Bone marrow (tissue), 2 donors: Measurements from ENCODE around the gene OR4C3.
"Not testable (repeated sequence)": the region's sequence is repeated elsewhere in the genome, so short reads cannot be mapped to it uniquely, and the experiment has no call there.

Source experiments
- DNase-seq, 2 donors: peaks; one replicate each; lab custom pipeline; 2025; lab: John Stamatoyannopoulos, UW

Gene OR4C3

DNA sequence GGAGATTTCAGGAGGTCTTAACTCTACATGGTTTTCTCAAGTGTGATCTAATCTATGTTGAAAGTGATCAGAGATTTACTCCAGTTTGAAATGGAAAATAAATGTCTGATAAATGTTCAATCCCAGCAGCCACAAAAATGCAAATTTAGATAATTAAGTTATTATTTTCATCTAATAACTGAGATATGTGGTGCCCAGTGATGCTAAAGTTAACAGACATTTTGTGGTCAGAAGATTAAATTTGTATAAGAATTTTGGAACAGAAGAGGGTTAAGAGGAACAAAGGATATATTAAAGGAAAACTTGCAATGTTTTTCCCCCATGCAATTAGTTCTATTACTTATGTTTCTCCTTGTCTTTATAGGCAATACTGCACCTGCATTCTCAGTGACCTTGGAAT lies at the start of gene OR4C3:
TSS of gene OR4C3 (plus strand) at position 301 of the 400 bp plus-strand sequence. CDS start 102 bp downstream, outside the sequence.
- DNase-seq: not testable (repeated sequence)

DNA sequence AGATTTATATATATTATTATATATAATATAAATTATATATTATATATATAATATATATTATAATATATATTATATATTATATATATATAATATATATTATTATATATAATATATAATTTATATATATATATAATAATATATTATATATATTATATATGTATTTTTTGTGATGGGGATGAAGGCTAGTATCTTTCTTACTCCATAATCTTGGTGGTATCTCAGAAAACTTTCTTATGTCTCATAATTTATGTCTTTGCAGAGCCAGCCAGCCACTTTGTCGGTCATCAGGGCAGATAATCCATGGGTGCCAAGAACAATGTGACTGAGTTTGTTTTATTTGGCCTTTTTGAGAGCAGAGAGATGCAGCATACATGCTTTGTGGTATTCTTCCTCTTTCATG lies 18.8 kb upstream of the OR4C3 start, which contains the start of gene OR4S1:
TSS of gene OR4S1 (plus strand) at position 301 of the 400 bp plus-strand sequence. CDS start at position 301, 0 bp downstream.
- DNase-seq: no peak

DNA sequence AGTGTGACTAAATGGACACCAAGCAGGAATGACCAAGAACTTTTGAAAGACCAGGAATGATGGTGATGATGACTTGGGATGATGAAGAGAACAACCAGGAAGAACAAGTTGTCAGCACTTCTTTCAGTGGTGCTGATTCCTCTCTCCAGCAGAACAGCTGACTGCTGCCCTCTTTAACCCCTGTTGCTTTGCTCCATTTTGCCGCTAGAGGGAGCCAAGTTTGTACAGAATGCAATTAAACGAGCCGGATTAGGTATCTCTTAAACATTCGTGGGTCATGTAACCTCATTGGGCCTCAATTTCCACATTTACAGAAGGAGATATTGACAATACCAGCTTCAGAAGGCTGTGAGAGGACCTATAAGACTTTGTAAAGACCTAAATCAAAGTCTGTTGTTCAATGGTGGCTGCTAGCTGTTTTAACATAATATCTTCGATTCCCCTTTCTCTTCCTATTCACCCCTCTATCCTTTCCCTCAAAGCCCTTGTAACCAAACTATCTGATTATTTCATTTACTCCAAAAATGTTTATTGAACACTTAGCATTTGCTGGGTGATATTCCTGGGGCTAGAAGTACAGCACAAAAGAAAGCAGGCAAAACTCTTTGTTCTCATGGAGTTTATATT lies 16.8 kb upstream of the OR4C3 start:
- no peak for DNase-seq

DNA sequence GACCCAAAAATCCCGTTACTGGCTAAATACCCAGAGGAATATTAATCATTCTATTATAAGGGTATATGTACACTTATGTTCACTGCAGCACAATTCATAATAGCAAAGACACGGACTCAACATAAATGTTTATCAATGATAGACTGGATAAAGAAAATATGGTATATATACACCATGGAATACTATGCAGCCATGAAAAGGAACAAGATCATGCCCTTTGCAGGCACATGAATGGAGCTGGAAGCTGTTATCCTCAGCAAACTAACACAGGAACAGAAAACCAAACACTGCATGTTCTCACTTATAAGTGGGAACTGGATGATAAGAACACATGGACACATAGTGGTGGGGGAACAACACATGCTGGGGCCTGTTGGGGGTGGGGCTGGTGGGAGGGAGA lies 11.1 kb upstream of the OR4C3 start:
- not testable (repeated sequence) for DNase-seq

DNA sequence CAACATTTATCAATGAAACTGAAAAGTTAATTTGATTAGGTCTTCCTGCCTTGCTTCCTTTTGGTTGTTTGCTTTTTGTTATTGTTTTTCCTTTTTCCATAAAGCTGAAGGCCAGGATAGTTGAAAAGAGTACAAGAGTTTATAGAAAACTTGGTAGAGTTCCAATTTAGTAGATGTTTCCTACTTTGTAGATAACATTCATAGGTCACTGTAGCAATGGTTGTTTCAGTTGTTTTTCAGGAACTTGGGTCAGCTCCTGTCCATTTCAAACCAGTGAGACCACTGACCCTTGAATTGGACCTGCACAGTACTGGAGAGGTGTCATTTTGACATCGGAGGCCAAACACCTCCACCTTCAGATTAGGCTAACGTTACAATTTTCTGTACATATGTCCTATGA lies 4.9 kb upstream of the OR4C3 start:
- not testable (repeated sequence) for DNase-seq

DNA sequence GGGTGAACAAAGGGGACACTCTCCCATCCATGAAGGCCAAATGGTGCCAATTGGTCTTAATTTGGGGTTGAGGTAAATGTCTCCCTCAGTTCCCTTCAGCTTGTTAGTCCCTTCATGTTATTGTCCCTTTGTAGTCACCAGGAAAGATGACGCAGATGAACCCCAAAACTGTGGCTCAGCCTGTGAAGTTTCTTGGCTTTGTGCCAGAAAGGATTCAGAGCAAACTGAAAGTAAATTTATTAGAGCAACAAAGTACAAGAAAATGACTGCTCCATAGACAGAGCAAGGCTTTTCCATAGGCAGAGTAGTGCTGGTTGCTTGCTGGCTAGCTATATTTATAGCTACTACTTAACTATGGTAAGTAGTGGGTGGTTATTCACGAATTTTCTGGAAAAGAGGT lies 16.7 kb downstream of the OR4C3 start:
- DNase-seq: no peak

DNA sequence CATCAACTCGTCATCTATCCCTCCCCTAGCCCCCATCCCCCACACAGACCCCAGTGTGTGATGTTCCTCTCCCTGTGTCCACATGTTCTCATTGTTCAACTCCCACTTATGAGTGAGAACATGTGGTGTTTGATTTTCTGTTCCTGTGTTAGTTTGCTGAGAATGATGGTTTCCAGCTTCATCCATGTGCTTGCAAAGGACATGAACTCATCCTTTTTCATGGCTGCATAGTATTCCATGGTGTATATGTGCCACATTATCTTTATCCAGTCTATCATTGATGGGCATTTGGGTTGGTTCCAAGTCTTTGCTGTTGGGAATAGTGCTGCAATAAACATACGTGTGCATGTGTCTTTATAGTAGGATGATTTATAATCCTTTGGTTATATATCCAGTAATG lies 17.8 kb downstream of the OR4C3 start:
- not testable (repeated sequence) for DNase-seq

DNA sequence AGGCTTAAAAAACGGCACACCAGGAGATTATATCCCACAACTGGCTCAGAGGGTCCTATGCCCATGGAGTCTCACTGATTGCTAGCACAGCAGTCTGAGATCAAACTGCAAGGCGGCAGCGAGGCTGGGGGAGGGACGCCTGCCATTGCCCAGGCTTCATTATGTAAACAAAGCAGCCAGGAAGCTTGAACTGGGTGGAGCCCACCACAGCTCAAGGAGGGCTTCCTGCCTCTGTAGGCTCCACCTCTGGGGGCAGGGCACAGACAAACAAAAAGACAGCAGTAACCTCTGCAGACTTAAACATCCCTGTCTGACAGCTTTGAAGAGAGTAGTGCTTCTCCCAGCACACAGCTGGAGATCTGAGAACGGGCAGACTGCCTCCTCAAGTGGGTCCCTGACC lies 21.6 kb downstream of the OR4C3 start:
- DNase-seq: not testable (repeated sequence)

DNA sequence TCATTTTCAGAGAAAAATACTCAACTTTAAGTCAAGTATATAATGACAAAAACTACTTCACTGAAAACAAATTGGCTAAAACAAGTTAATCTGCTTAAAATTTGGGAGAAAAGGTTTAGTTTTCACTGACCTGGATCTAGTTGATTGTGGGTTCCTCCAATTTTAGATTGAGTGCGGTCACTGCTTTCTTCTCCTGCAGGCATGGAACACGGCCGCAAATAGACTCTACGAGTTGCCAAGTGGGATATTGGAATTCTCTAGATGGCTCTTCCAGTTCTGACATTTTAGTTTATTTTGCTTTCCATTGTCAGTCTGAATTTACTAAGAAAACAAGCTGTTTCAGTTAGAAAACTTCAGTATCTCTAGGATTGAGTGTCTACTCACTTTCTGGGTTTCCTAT lies 29.3 kb downstream of the OR4C3 start:
- no peak for DNase-seq

DNA sequence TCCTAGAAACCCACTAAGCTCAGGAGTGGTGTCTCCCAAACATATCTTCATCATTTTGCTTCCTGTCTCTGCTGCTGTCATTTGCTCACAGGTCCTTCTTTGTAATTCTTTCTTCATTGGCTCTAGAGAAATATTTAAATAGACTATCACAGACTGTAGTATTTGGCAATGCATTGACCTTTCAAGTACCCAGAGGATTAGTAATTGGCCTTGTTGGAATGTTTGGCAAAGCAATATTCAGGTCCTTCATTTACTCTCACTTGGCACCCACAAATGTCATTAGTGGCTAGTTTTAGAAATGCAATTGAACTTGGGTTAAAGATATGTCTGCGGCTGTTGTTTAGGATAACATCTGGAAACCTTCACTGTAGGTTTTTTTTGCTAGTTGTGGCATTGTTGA lies 30.0 kb downstream of the OR4C3 start:
- DNase-seq: no peak

DNA sequence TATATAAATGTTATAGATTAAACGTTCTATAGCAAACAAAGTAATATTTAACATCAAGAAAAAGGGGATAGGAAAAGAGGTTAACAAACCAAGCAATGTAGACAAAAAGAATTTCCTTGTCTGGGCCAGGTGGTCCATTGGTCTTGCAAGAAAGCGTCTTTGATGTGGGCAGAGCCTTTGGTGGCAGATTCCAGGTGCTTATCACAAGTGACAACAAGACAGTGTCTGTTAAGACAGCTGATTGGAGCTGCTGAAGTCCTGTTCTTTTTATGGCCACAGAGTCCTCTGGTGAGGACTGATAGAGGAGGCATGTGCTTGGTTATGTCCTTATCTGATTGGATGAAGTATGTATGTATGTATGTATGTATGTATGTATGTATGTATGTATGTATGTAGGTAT lies 36.6 kb downstream of the OR4C3 start:
- not testable (repeated sequence) for DNase-seq

DNA sequence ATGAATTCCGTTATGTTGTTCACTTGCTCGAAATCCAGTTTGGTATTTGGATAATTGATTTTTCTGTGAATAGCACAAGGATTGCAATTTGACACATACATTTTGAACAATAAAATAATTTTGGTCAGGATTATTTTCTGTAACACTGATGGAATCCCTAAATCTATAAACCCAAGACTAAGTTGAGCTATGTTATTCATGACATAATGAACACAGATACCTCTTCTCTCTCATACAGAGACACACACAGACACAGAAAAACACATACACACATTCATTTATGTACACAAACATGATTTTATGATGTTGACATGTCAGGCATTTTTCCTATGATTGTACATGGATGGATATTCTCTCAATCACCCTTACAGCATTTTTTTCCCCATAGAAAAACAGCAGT lies 41.6 kb downstream of the OR4C3 start, which contains the start of gene OR4C5:
TSS of gene OR4C5 (minus strand) at position 101 of the 400 bp plus-strand sequence. CDS start at position 101, 0 bp downstream.
- no peak for DNase-seq
